GM12891 (cell line): ENCODE data around the gene GDF2.

Experiments used
- POLR2A ChIP-seq: IDR thresholded peaks from 2 replicates; pipeline ENCODE4 v1.6.1; 2011; ENCODE audit warnings: low read depth, low read length, control low read depth
- POLR2AphosphoS5 ChIP-seq: IDR thresholded peaks from 2 replicates; pipeline ENCODE4 v1.6.1; 2011; ENCODE audit warnings: low read depth, low read length, control low read depth
- POU2F2 ChIP-seq: IDR thresholded peaks from 2 replicates; pipeline ENCODE4 v1.6.1; 2011; ENCODE audit warnings: low read depth, mild to moderate bottlenecking, control low read depth, low read length, moderate library complexity
- SPI1 ChIP-seq: IDR thresholded peaks from 2 replicates; pipeline ENCODE4 v1.6.1; 2011; ENCODE audit warnings: low read depth, low read length, control low read depth
- TAF1 ChIP-seq: IDR thresholded peaks from 2 replicates; pipeline ENCODE4 v1.6.1; 2011; ENCODE audit warnings: low read depth, low read length, control low read depth

DNA sequence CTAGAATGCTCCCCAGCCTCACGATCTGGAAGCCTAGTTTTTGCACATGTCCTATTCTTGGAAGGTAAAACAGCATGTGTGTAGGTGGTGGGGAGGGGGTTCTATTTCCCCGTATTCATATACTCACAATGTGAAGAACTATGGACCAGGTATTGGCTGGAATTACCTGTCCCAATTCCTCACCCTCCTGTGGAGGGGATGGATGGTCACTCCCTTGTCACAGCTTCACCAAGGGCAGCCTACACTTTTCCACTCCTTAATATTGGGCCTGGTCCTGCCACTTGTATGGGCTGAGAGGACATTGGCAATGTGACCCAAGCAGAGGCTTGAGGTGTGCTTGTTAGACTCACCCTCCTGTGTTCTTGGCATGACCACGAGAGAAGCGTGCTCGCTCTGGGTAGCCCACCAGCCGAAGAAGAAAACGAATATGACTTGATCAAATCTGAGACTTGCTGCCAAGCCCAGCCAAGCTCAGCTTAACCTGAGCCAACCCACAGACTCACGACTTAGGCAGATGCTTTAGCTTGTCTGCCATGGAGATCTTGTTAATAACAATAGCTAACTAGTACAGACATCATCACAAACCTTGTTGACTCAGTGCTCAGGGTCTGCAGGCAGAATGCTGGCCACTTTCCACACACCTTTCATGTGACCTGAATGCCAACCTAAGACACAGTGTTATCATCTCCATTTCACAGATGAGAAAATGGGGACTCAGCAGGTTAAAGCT is 44.6 kb downstream of the GDF2 start:
- TF ChIP-seq POLR2A (no peak), TAF1 (no peak), POLR2AphosphoS5 (no peak), POU2F2 (no peak), SPI1 (no peak)
